IMR-90 (cell line): ENCODE measurements around the gene LYZL2. TPM values are rescaled to one million over a fixed set of nuclear protein-coding genes. Genes with fewer than 3 reads are reported as not detected.

Experiments
- ATAC-seq: fragments of 200-7000 bp; cut with Tn5 transposase; 2 replicates; pipeline ENCODE4 v1.9.1; 2020; ENCODE audit warnings: low read depth, mild to moderate bottlenecking, moderate library complexity
- BruUV-seq: library from RNA; stranded (reverse); fragments of 400-500 nt; replicated peaks from 2 replicates; lab custom pipeline; 2021; lab: Mats Ljungman, UMichigan
- CTCF ChIA-PET: fragments of 300-600 bp; formaldehyde crosslinking; extraction: SDS; loops from one replicate; lab custom pipeline; 2021; ENCODE audit warnings: antibody characterized with exemption; lab: Yijun Ruan, JAX
- POLR2A ChIA-PET: fragments of 300-600 bp; sonication (Branson Sonifier 250); formaldehyde crosslinking; loops from one replicate; lab custom pipeline; 2022; ENCODE audit warnings: antibody characterized with exemption; ENCODE audit not compliant: unreplicated experiment; lab: Charles Lee
- DNase-seq: peaks from one replicate; pipeline ENCODE4 v3.0.0; 2013
- H2AFZ ChIP-seq: replicated peaks from 2 replicates; pipeline ENCODE3; 2013; ENCODE audit warnings: low read length, mild to moderate bottlenecking; ENCODE audit not compliant: poor library complexity
- H2AK5ac ChIP-seq: 2 replicates; pipeline ENCODE4 v1.6.1; 2013; ENCODE audit warnings: low read depth, low read length, inconsistent platforms
- H2AK9ac ChIP-seq: replicated peaks from 2 replicates; pipeline ENCODE3; 2013; ENCODE audit warnings: mild to moderate bottlenecking, low read depth, low read length, moderate library complexity; ENCODE audit not compliant: poor library complexity
- H2BK120ac ChIP-seq: 2 replicates; pipeline ENCODE4 v1.6.1; 2013; ENCODE audit warnings: low read depth, low read length, inconsistent platforms
- H2BK15ac ChIP-seq: 3 replicates; pipeline ENCODE4 v1.6.1; 2013; ENCODE audit warnings: low read depth, low read length, inconsistent platforms
- H2BK20ac ChIP-seq: 2 replicates; pipeline ENCODE4 v1.6.1; 2013; ENCODE audit warnings: low read depth, mild to moderate bottlenecking, inconsistent platforms, low read length, moderate library complexity
- H2BK5ac ChIP-seq: 2 replicates; pipeline ENCODE4 v1.6.1; 2013; ENCODE audit warnings: mild to moderate bottlenecking, low read depth, low read length, inconsistent platforms; ENCODE audit not compliant: poor library complexity, severe bottlenecking
- H3K14ac ChIP-seq: replicated peaks from 2 replicates; pipeline ENCODE4 v1.6.1; 2013; ENCODE audit warnings: low read depth, low read length, inconsistent platforms
- H3K18ac ChIP-seq: 2 replicates; pipeline ENCODE4 v1.6.1; 2013; ENCODE audit warnings: low read depth, low read length, control low read depth
- H3K23ac ChIP-seq: 2 replicates; pipeline ENCODE4 v1.6.1; 2013; ENCODE audit warnings: low read depth, low read length, inconsistent platforms
- H3K27ac ChIP-seq: 2 replicates; pipeline ENCODE4 v1.5.1; 2013; ENCODE audit warnings: mild to moderate bottlenecking, control low read depth, low read length; ENCODE audit not compliant: insufficient read depth
- H3K27me3 ChIP-seq: 2 replicates; pipeline ENCODE4 v1.6.1; 2013; ENCODE audit warnings: low read length; ENCODE audit not compliant: control insufficient read depth, insufficient read depth
- H3K36me3 ChIP-seq: 2 replicates; pipeline ENCODE4 v1.6.1; 2013; ENCODE audit warnings: low read length, mixed read lengths; ENCODE audit not compliant: control insufficient read depth, insufficient read depth
- H3K4ac ChIP-seq: 2 replicates; pipeline ENCODE4 v1.6.1; 2013; ENCODE audit warnings: low read depth, low read length, inconsistent platforms
- H3K4me1 ChIP-seq: 2 replicates; pipeline ENCODE4 v1.6.1; 2013; ENCODE audit warnings: low read length, mixed read lengths; ENCODE audit not compliant: control insufficient read depth, insufficient read depth
- H3K4me2 ChIP-seq: 2 replicates; pipeline ENCODE4 v1.6.1; 2013; ENCODE audit warnings: low read depth, mild to moderate bottlenecking, control low read depth, low read length, moderate library complexity
- H3K4me3 ChIP-seq: 2 replicates; pipeline ENCODE4 v1.5.1; 2013; ENCODE audit warnings: low read depth, mild to moderate bottlenecking, control low read depth, low read length, moderate library complexity; ENCODE audit not compliant: insufficient read depth
- H3K56ac ChIP-seq: 2 replicates; pipeline ENCODE4 v1.6.1; 2013; ENCODE audit warnings: low read length, inconsistent platforms; ENCODE audit not compliant: insufficient read depth; ENCODE audit errors: extremely low read depth
- H3K79me1 ChIP-seq, 2 experiments: 2 replicates each; pipeline ENCODE4 v1.6.1; 2013; ENCODE audit warnings: low read length in 2 of 2, inconsistent platforms in 1 of 2, low read depth in 1 of 2
- H3K9ac ChIP-seq: 2 replicates; pipeline ENCODE4 v1.6.1; 2013; ENCODE audit warnings: low read depth, low read length, control low read depth
- H3K9me1 ChIP-seq: 2 replicates; pipeline ENCODE4 v1.6.1; 2013; ENCODE audit warnings: low read length, inconsistent platforms; ENCODE audit not compliant: insufficient read depth
- H3K9me3 ChIP-seq: 2 replicates; pipeline ENCODE4 v1.6.1; 2013; ENCODE audit warnings: low read length; ENCODE audit not compliant: control insufficient read depth, insufficient read depth
- H4K20me1 ChIP-seq: 2 replicates; pipeline ENCODE4 v1.6.1; 2013; ENCODE audit warnings: low read length, inconsistent platforms; ENCODE audit not compliant: insufficient read depth
- H4K5ac ChIP-seq: 2 replicates; pipeline ENCODE4 v1.6.1; 2013; ENCODE audit warnings: mild to moderate bottlenecking, low read depth, low read length, control low read depth
- H4K8ac ChIP-seq, 2 experiments: 2 replicates each; pipeline ENCODE4 v1.6.1; 2013; ENCODE audit warnings: low read depth in 2 of 2, low read length in 2 of 2, control low read depth in 1 of 2, inconsistent platforms in 1 of 2
- H4K91ac ChIP-seq: 2 replicates; pipeline ENCODE4 v1.6.1; 2013; ENCODE audit warnings: low read depth, low read length, inconsistent platforms; ENCODE audit not compliant: insufficient read depth
- ELK1 ChIP-seq: fragments of 150-350 bp; IDR thresholded peaks from 2 replicates; pipeline ENCODE4 v1.6.1; 2016; ENCODE audit warnings: low read depth, mild to moderate bottlenecking, low read length, moderate library complexity, borderline replicate concordance
- FOS ChIP-seq: fragments of 150-350 bp; IDR thresholded peaks from 2 replicates; pipeline ENCODE4 v1.6.1; 2016; ENCODE audit warnings: low read depth, low read length
- RAD21 ChIP-seq: IDR thresholded peaks from 2 replicates; pipeline ENCODE4 v1.6.1; 2012; ENCODE audit warnings: low read length, improper control_type of control experiment
- WGBS, 2 experiments: methylation state at CpG; one replicate each; pipeline versions ENCODE4 v1.1.5 to v1.1.7; 2013; ENCODE audit warnings: missing lambda C conversion rate in 2 of 2; ENCODE audit not compliant: insufficient read length in 1 of 2; ENCODE audit errors: extremely low coverage in 2 of 2; 5-methylcytosine and 5-hydroxymethylcytosine counted together
- dilution Hi-C: fragments of 300-500 bp; cut with HindIII; formaldehyde crosslinking; loops from one replicate; pipeline ENCODE4 v1.14.3; 2018; ENCODE audit warnings: low sequenced_read_pairs; ENCODE audit not compliant: unreplicated experiment
- in situ Hi-C: fragments of 300-500 bp; cut with MboI; formaldehyde crosslinking; loops from 3 replicates; pipeline ENCODE4 v1.14.3; 2019; ENCODE audit warnings: low sequenced_read_pairs, inconsistent platforms, mixed read lengths
- intact Hi-C: fragments of 100-400 bp; cut with micrococcal nuclease; formaldehyde crosslinking; loops from 2 replicates; pipeline ENCODE4 v1.10.0; 2022
- polyA plus RNA-seq, 3 experiments: library from polyadenylated mRNA; depleted of rRNA; stranded (reverse); fragments of >200 nt; gene quantifications; 2 replicates each; pipeline ENCODE4 v1.2.3, GENCODE V29; 2012; ENCODE audit warnings: low replicate concordance in 1 of 3
- total RNA-seq: library from RNA; depleted of rRNA; stranded (reverse); fragments of >200 nt; gene quantifications from 2 replicates; pipeline ENCODE4 v1.2.3, GENCODE V29; 2012

LYZL2 gene
- total and polyA plus RNA-seq, 2 of the 4 experiments (the other 2 are of a cell fraction) = not detected

GRCh38 chr10:30647089-30647488, 17.5 kb upstream of the LYZL2 start:
- in situ Hi-C loops = no loop called here
- H3K9me3 ChIP-seq = no peaks in the 10 kb centered on the region
- peak overlapping the region; percentile 35; the same call in 1 of the 2 replicates for H2AK5ac ChIP-seq
- 0 out of 2 replicates have a peak overlapping the region, but pooled peaks have one; percentile 32 for H3K4ac ChIP-seq
- H3K27me3 ChIP-seq = no peaks in the 10 kb centered on the region
- no peak overlapping the region; the same call in 1 of the 2 replicates for H3K14ac ChIP-seq
- DNase-seq = no peak
- 83% methylated on average over 1 of the region's 8 CpGs; no CpG with 5 or more reads in 1 of the 2 experiments for WGBS, 2 experiments
- H4K20me1 ChIP-seq = no peaks in the 10 kb centered on the region
- no peak overlapping the region for H3K23ac ChIP-seq
- dilution Hi-C loops = no loop called here
- no peak overlapping the region for H4K5ac ChIP-seq
- H2AK9ac ChIP-seq = no peak overlapping the region
- no peak overlapping the region for H3K9ac ChIP-seq
- no peaks in the 10 kb centered on the region for H3K36me3 ChIP-seq
- POLR2A ChIA-PET = no interaction called here
- ATAC-seq = no peak
- intact Hi-C loops = no loop called here
- no peak overlapping the region for H3K56ac ChIP-seq
- H3K27ac ChIP-seq = no peak overlapping the region
- BruUV-seq = no TSS peak
- no peaks in the 10 kb centered on the region; a peak in 1 of 4 replicates for H3K79me1 ChIP-seq
- H2BK120ac ChIP-seq = no peak overlapping the region; the same call in 1 of the 2 replicates
- H2BK20ac ChIP-seq = no peak overlapping the region
- TF ChIP-seq ELK1 (no peak), RAD21 (no peak), FOS (no peak)
- H2BK5ac ChIP-seq = no peak overlapping the region
- no peak overlapping the region for H3K4me2 ChIP-seq
- no peak overlapping the region for H2AFZ ChIP-seq
- H3K4me3 ChIP-seq = no peak overlapping the region
- no peak overlapping the region for H4K91ac ChIP-seq
- peaks cover 3% of the 10 kb centered on the region for H3K4me1 ChIP-seq
- no peak overlapping the region for H2BK15ac ChIP-seq
- no peak overlapping the region for H4K8ac ChIP-seq
- H3K18ac ChIP-seq = no peak overlapping the region
- CTCF ChIA-PET = no interaction called here
- H3K9me1 ChIP-seq = peaks cover 3% of the 10 kb centered on the region
